K562 (cell line): ENCODE results near the gene ADD1. TPM values are rescaled to one million over a fixed set of nuclear protein-coding genes. Genes with fewer than 3 reads are reported as not detected.

Experiments
- ATAC-seq: fragments of 200-7000 bp; cut with Tn5 transposase; 3 replicates; pipeline ENCODE4 v1.9.1; 2020; ENCODE audit warnings: moderate library complexity
- BruUV-seq: library from RNA; stranded (reverse); fragments of 400-500 nt; replicated peaks from 2 replicates; lab custom pipeline; 2021; lab: Mats Ljungman, UMichigan
- CTCF ChIA-PET: fragments of 300-600 bp; formaldehyde crosslinking; extraction: SDS; loops from one replicate; lab custom pipeline; 2021; ENCODE audit warnings: low intra/inter-chr PET ratio; lab: Yijun Ruan, JAX
- POLR2A ChIA-PET: fragments of 300-600, 350-650 bp; sonication (Branson Sonifier 250); formaldehyde crosslinking; extraction: SDS; loops from one replicate; lab custom pipeline; 2021; ENCODE audit warnings: antibody characterized with exemption, inconsistent platforms; lab: Yijun Ruan, JAX
- DNase-seq, 4 experiments: peaks; one replicate each; pipeline versions ENCODE4 v3.0.0 to v3.0.0-alpha.2; 2011 to 2018; ENCODE audit warnings: low spot score in 3 of 4, mixed read lengths in 3 of 4; ENCODE audit errors: extremely low read depth in 1 of 4
- FAIRE-seq: peaks from 2 replicates; lab custom pipeline; 2011; peaks lifted over from hg19 to GRCh38; lab: Jason Lieb, UNC
- H2AFZ ChIP-seq: 2 replicates; pipeline ENCODE4 v1.6.0; 2011; ENCODE audit warnings: low read depth, low read length, control low read depth, inconsistent platforms
- H3K27ac ChIP-seq: fragments of 200-600 bp; 3 replicates; pipeline ENCODE4 v1.8.0; 2011; ENCODE audit warnings: low read depth, mild to moderate bottlenecking, control low read depth, inconsistent platforms, low read length, moderate library complexity, mixed read lengths; ENCODE audit errors: extremely low read depth
- H3K27me3 ChIP-seq, 2 experiments: fragments of 300-600 bp in 1 of 2; 2 replicates in 1 of 2; 3 replicates in 1 of 2; pipeline versions ENCODE4 v1.6.0 to v1.8.0; 2011; ENCODE audit warnings: inconsistent platforms in 2 of 2, low read length in 2 of 2, mild to moderate bottlenecking in 1 of 2, mixed read lengths in 1 of 2, moderate library complexity in 1 of 2; ENCODE audit not compliant: control insufficient read depth in 2 of 2, insufficient read depth in 2 of 2
- H3K36me3 ChIP-seq: fragments of 300-600 bp; 3 replicates; pipeline ENCODE4 v1.8.0; 2011; ENCODE audit warnings: mild to moderate bottlenecking, low read length, inconsistent platforms; ENCODE audit not compliant: control insufficient read depth, insufficient read depth
- H3K4me1 ChIP-seq, 2 experiments: fragments of 200-600 bp in 1 of 2; replicated peaks in 1 of 2; 2 replicates in 1 of 2; 3 replicates in 1 of 2; pipeline versions ENCODE4 v1.5.1 to v1.8.0; 2011; ENCODE audit warnings: inconsistent platforms in 2 of 2, low read length in 2 of 2, mild to moderate bottlenecking in 1 of 2, mixed read lengths in 1 of 2, moderate library complexity in 1 of 2; ENCODE audit not compliant: control insufficient read depth in 2 of 2, insufficient read depth in 2 of 2
- H3K4me2 ChIP-seq: 2 replicates; pipeline ENCODE4 v1.6.1; 2011; ENCODE audit warnings: low read length, control low read depth, inconsistent platforms, mixed read lengths; ENCODE audit not compliant: insufficient read depth
- H3K4me3 ChIP-seq: fragments of 200-600 bp; sonication (generic), shearing (Covaris generic); 2 replicates; pipeline ENCODE4 v1.5.1; 2016; ENCODE audit warnings: control low read depth, inconsistent platforms
- H3K79me2 ChIP-seq: fragments of 200-600 bp; 3 replicates; pipeline ENCODE4 v1.8.0; 2011; ENCODE audit warnings: low read length, inconsistent platforms; ENCODE audit not compliant: control insufficient read depth, insufficient read depth
- H3K9ac ChIP-seq, 2 experiments: 2 replicates each; pipeline versions ENCODE4 v1.6.0 to v1.6.1; 2011; ENCODE audit warnings: low read depth in 2 of 2, low read length in 2 of 2, control low read depth in 1 of 2, inconsistent platforms in 1 of 2, mild to moderate bottlenecking in 1 of 2, mixed read lengths in 1 of 2; ENCODE audit not compliant: insufficient read depth in 1 of 2
- H3K9me1 ChIP-seq: one replicate; pipeline ENCODE4 v1.6.0; 2011; ENCODE audit warnings: inconsistent platforms, mild to moderate bottlenecking, low read length, moderate library complexity; ENCODE audit not compliant: control insufficient read depth, insufficient read depth
- H3K9me3 ChIP-seq: replicated peaks from 2 replicates; pipeline ENCODE4 v1.5.1; 2011; ENCODE audit warnings: low read depth, low read length, inconsistent platforms; ENCODE audit not compliant: control insufficient read depth, insufficient read depth
- H4K20me1 ChIP-seq: replicated peaks from 2 replicates; pipeline ENCODE4 v1.6.1; 2011; ENCODE audit warnings: low read length, inconsistent platforms, mixed read lengths; ENCODE audit not compliant: control insufficient read depth, insufficient read depth
- E2F4 ChIP-seq: sonication (generic); formaldehyde crosslinking; IDR thresholded peaks from 2 replicates; pipeline ENCODE4 v1.8.0; 2022; ENCODE audit warnings: mild to moderate bottlenecking, low read depth, missing genetic modification reagents
- HDAC1 ChIP-seq, 2 experiments: fragments of 450-650 bp; IDR thresholded peaks; 2 replicates each; pipeline ENCODE4 v1.6.1; 2016 to 2017; ENCODE audit warnings: inconsistent platforms in 1 of 2, mild to moderate bottlenecking in 1 of 2, moderate library complexity in 1 of 2
- HMGN3 ChIP-seq: IDR thresholded peaks from 2 replicates; pipeline ENCODE4 v1.6.1; 2011; ENCODE audit warnings: borderline replicate concordance, low read depth, mild to moderate bottlenecking, mixed read lengths, low read length; ENCODE audit not compliant: insufficient read length; ENCODE audit errors: extremely low read depth
- L3MBTL2 ChIP-seq: fragments of 450-650 bp; IDR thresholded peaks from 2 replicates; pipeline ENCODE4 v1.6.1; 2016; ENCODE audit warnings: mild to moderate bottlenecking, moderate library complexity
- SOX6 ChIP-seq: fragments of 450-650 bp; IDR thresholded peaks from 2 replicates; pipeline ENCODE4 v1.6.1; 2014; ENCODE audit warnings: mild to moderate bottlenecking
- SREBF1 ChIP-seq: fragments of 150-350 bp; IDR thresholded peaks from 2 replicates; pipeline ENCODE4 v1.6.1; 2014; ENCODE audit warnings: antibody characterized with exemption, low read depth, low read length, borderline replicate concordance
- ZFPM2 ChIP-seq: fragments of 250-450 bp; sonication (Bioruptor Pico); IDR thresholded peaks from 2 replicates; pipeline ENCODE4 v1.5.1; 2022; ENCODE audit warnings: mild to moderate bottlenecking
- ZNF133 ChIP-seq: fragments of 250-450 bp; sonication (Bioruptor Pico); IDR thresholded peaks from 2 replicates; pipeline ENCODE4 v1.4.0; 2020; ENCODE audit warnings: mild to moderate bottlenecking
- ZNF184 ChIP-seq: sonication (generic); formaldehyde crosslinking; IDR thresholded peaks from 2 replicates; pipeline ENCODE4 v1.5.0; 2020; ENCODE audit warnings: missing genetic modification reagents
- WGBS: fragments of 100-300 bp; shearing (Covaris generic); methylation state at CpG from one replicate; pipeline ENCODE4 v1.1.6; 2016; ENCODE audit warnings: low coverage, mixed read lengths; ENCODE audit not compliant: insufficient coverage; ENCODE audit errors: missing lambda C conversion rate; 5-methylcytosine and 5-hydroxymethylcytosine counted together
- in situ Hi-C: fragments of 300-500 bp; cut with MboI; formaldehyde crosslinking; loops from 4 replicates; pipeline ENCODE4 v1.15.0; 2018; ENCODE audit warnings: inconsistent platforms, mixed read lengths
- intact Hi-C: fragments of 100-400 bp; cut with micrococcal nuclease; formaldehyde crosslinking; loops from 2 replicates; pipeline ENCODE4 v1.14.2; 2022
- polyA plus RNA-seq, 8 experiments: library from polyadenylated mRNA; depleted of rRNA in 4 of 8; stranded (reverse) in 5 of 8; unstranded in 3 of 8; fragments of >200 nt; fragmentation: Nextera tagmentation in 2 of 8; fragmentation: Illumina TruSeq in 1 of 8; extraction: Ambion mirVana in 2 of 8; extraction: Trizol in 1 of 8; gene quantifications; 2 replicates each; pipeline versions ENCODE4 v1.2.1 to v1.2.3, GENCODE V29; 2011 to 2014; ENCODE audit warnings: inconsistent platforms in 1 of 8, missing spikeins in 1 of 8
- total RNA-seq, 7 experiments: library from RNA; depleted of rRNA in 6 of 7; stranded (reverse); fragments of >200 nt in 6 of 7; fragmentation: Illumina TruSeq in 2 of 7; extraction: Trizol in 2 of 7; gene quantifications; 2 replicates each; pipeline versions ENCODE4 v1.2.1 to v1.2.3, GENCODE V29; 2011 to 2021; ENCODE audit warnings: low replicate concordance in 1 of 7

Gene ADD1
- total and polyA plus RNA-seq, 9 of the 15 experiments (the other 6 are each of a cell fraction or from before 2014, with no cell fraction given), result 17.5 to 153 (median 74.0) TPM

GRCh38 chr4:2887343-2887742 lies 43.7 kb downstream of the ADD1 start (continued):
- TF ChIP-seq HMGN3, result no peak
- no peak for TF ChIP-seq HDAC1 (IDR thresholded peaks at IDR 0.05)
- no peak for TF ChIP-seq ZNF133 (CRISPR knock-in tag)
- no peak for TF ChIP-seq L3MBTL2
- no peak for TF ChIP-seq ZFPM2
- no peak for TF ChIP-seq E2F4 (CRISPR knock-in tag)
- no peak for TF ChIP-seq SREBF1
- no peak for TF ChIP-seq SOX6
- no peak for TF ChIP-seq ZNF184 (CRISPR knock-in tag)

GRCh38 chr4:2888886-2889285 lies 45.2 kb downstream of the ADD1 start:
- peaks cover 43% of the 10 kb centered on the region for H3K36me3 ChIP-seq
- TF ChIP-seq ZFPM2, result no peak
- H4K20me1 ChIP-seq, result no peaks in the 10 kb centered on the region
- no peaks in the 10 kb centered on the region for H3K4me1 ChIP-seq
- no TSS peak for BruUV-seq
- intact Hi-C loops, result no loop called here
- H3K9me3 ChIP-seq, result no peaks in the 10 kb centered on the region
- ATAC-seq (no peak), FAIRE-seq (no peak), DNase-seq (no peak)
- no peaks in the 10 kb centered on the region for H3K27me3 ChIP-seq
- no peak overlapping the region for H2AFZ ChIP-seq
- ChIA-PET POLR2A (interaction anchor here (0.8 kb wide), 1 partner anchor 9 kb away, joined by 3 read pairs; no protein-coding TSS in a partner anchor), CTCF (no interaction called here)
- H3K4me2 ChIP-seq, result no peak overlapping the region
- H3K9me1 ChIP-seq, result no peaks in the 10 kb centered on the region
- WGBS, result 96% methylated on average over 3 of the region's 3 CpGs
- H3K4me3 ChIP-seq, result no peak overlapping the region
- no peaks in the 10 kb centered on the region for H3K79me2 ChIP-seq
- in situ Hi-C loops, result no loop called here
- H3K27ac ChIP-seq, result no peak overlapping the region
- no peak overlapping the region for H3K9ac ChIP-seq
